ENCODE measurements around the gene MTUS2. TPM values are rescaled to one million over a fixed set of nuclear protein-coding genes. Genes with fewer than 3 reads are reported as not detected.
A peak's percentile ranks its signal among the peaks of the same experiment; 100 is the strongest.

The MTUS2 gene
- total RNA-seq, 1 experiment from 2014 or later: 1.7 TPM

- Mint-ChIP-seq H3K9me3 (ENCODE audit: unreplicated experiment) (no peaks in the 10 kb centered on the region), H3K27ac (ENCODE audit: unreplicated experiment) (no peak overlapping the region), H3K4me1 (ENCODE audit: low read depth, unreplicated experiment) (no peaks in the 10 kb centered on the region), H3K4me3 (ENCODE audit: unreplicated experiment) (no peak overlapping the region), H3K27me3 (ENCODE audit: insufficient read depth, unreplicated experiment) (peaks cover 18% of the 10 kb centered on the region), H3K36me3 (ENCODE audit: insufficient read depth, unreplicated experiment) (no peaks in the 10 kb centered on the region)
- intact Hi-C loops (cut with micrococcal nuclease; ENCODE audit: unreplicated experiment): no loop called here
- no peak for TF ChIP-seq CTCF (IDR thresholded peaks at IDR 0.05; ENCODE audit: insufficient read depth in 1 of 2, low read depth in 1 of 2, low read length in 1 of 2, severe bottlenecking in 1 of 2, unreplicated experiment in 1 of 2)
- no peaks in the 10 kb centered on the region for H3K9me3 ChIP-seq
- no TSS peak for BruUV-seq (replicated peaks)
- H3K4me1 ChIP-seq: no peaks in the 10 kb centered on the region
- H3K27me3 ChIP-seq (replicated peaks; ENCODE audit: control insufficient read depth, insufficient read depth, low read length): no peaks in the 10 kb centered on the region; the same call in 1 of the 2 replicates
- no peaks in the 10 kb centered on the region for H3K36me3 ChIP-seq (ENCODE audit: control insufficient read depth, insufficient read depth, low read length)
- ChIA-PET POLR2A (no interaction called here), CTCF (no interaction called here)
- no peak for DNase-seq
- H3K4me3 ChIP-seq (ENCODE audit: low read depth, low read length): no peak overlapping the region
Measured at GRCh38 chr13:29281932-29282495, 461.9 kb downstream of the MTUS2 start.

GRCh38 chr13:29284726-29285125 is 464.6 kb downstream of the MTUS2 start:
- Mint-ChIP-seq H3K27ac (ENCODE audit: unreplicated experiment) (no peak overlapping the region), H3K36me3 (ENCODE audit: insufficient read depth, unreplicated experiment) (no peaks in the 10 kb centered on the region), H3K4me1 (ENCODE audit: low read depth, unreplicated experiment) (no peaks in the 10 kb centered on the region), H3K27me3 (ENCODE audit: insufficient read depth, unreplicated experiment) (peaks cover 19% of the 10 kb centered on the region), H3K4me3 (ENCODE audit: unreplicated experiment) (no peak overlapping the region), H3K9me3 (ENCODE audit: unreplicated experiment) (no peaks in the 10 kb centered on the region)
- Histone ChIP-seq H3K4me3 (ENCODE audit: low read depth, low read length) (no peak overlapping the region), H3K4me1 (no peaks in the 10 kb centered on the region), H3K36me3 (ENCODE audit: control insufficient read depth, insufficient read depth, low read length) (no peaks in the 10 kb centered on the region), H3K27me3 (replicated peaks; ENCODE audit: control insufficient read depth, insufficient read depth, low read length) (no peaks in the 10 kb centered on the region; the same call in 1 of the 2 replicates), H3K9me3 (no peaks in the 10 kb centered on the region)
- TF ChIP-seq CTCF (IDR thresholded peaks at IDR 0.05; ENCODE audit: insufficient read depth in 1 of 2, low read depth in 1 of 2, low read length in 1 of 2, severe bottlenecking in 1 of 2, unreplicated experiment in 1 of 2): peak in 1 of 2 experiments; percentile 39
- DNase-seq: no peak
- intact Hi-C loops (cut with micrococcal nuclease; ENCODE audit: unreplicated experiment): loop anchor here (1.0 kb wide), 1 partner anchor 79 kb away; no protein-coding TSS in a partner anchor
- POLR2A ChIA-PET: no interaction called here
- CTCF ChIA-PET: no interaction called here
- no TSS peak for BruUV-seq (replicated peaks)

GRCh38 chr13:29287237-29287636 is 467.1 kb downstream of the MTUS2 start:
- Mint-ChIP-seq H3K36me3 (ENCODE audit: insufficient read depth, unreplicated experiment) (no peaks in the 10 kb centered on the region), H3K4me3 (ENCODE audit: unreplicated experiment) (no peak overlapping the region), H3K9me3 (ENCODE audit: unreplicated experiment) (no peaks in the 10 kb centered on the region), H3K27ac (ENCODE audit: unreplicated experiment) (no peak overlapping the region), H3K4me1 (ENCODE audit: low read depth, unreplicated experiment) (no peaks in the 10 kb centered on the region), H3K27me3 (ENCODE audit: insufficient read depth, unreplicated experiment) (peaks cover 26% of the 10 kb centered on the region)
- ChIA-PET CTCF (no interaction called here), POLR2A (no interaction called here)
- intact Hi-C loops (cut with micrococcal nuclease; ENCODE audit: unreplicated experiment): no loop called here
- no peaks in the 10 kb centered on the region for H3K36me3 ChIP-seq (ENCODE audit: control insufficient read depth, insufficient read depth, low read length)
- H3K27me3 ChIP-seq (replicated peaks; ENCODE audit: control insufficient read depth, insufficient read depth, low read length): no peaks in the 10 kb centered on the region
- TF ChIP-seq CTCF (IDR thresholded peaks at IDR 0.05; ENCODE audit: insufficient read depth in 1 of 2, low read depth in 1 of 2, low read length in 1 of 2, severe bottlenecking in 1 of 2, unreplicated experiment in 1 of 2): no peak
- DNase-seq: no peak
- no peaks in the 10 kb centered on the region for H3K4me1 ChIP-seq
- BruUV-seq (replicated peaks): no TSS peak
- H3K9me3 ChIP-seq: no peaks in the 10 kb centered on the region
- no peak overlapping the region for H3K4me3 ChIP-seq (ENCODE audit: low read depth, low read length)
